ENCODE measurements around the gene MYOM3.

DNA sequence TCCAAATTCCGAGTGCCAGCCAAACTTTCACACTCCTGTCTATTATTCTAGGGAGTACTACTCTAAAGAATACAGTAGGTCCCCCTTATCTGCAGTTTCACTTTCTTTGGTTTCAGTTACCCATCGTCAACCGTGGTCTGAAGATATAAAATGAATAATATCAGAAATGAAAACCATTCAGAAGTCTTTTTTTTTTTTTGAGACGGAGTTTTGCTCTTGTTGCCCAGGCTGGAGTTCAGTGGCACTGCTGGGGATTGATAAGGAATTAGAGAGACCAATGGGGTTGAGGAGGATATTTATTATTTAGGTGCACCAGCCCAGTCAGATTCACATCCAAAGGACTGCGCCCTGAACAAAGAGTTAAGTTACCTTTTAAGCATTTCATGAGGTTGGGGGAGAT is 79.0 kb downstream of the MYOM3 start:
- TF ChIP-seq POLR2A (IDR thresholded peaks at IDR 0.05; ENCODE audit: low read depth, low read length) = no peak
- TF ChIP-seq, protein P1, sequence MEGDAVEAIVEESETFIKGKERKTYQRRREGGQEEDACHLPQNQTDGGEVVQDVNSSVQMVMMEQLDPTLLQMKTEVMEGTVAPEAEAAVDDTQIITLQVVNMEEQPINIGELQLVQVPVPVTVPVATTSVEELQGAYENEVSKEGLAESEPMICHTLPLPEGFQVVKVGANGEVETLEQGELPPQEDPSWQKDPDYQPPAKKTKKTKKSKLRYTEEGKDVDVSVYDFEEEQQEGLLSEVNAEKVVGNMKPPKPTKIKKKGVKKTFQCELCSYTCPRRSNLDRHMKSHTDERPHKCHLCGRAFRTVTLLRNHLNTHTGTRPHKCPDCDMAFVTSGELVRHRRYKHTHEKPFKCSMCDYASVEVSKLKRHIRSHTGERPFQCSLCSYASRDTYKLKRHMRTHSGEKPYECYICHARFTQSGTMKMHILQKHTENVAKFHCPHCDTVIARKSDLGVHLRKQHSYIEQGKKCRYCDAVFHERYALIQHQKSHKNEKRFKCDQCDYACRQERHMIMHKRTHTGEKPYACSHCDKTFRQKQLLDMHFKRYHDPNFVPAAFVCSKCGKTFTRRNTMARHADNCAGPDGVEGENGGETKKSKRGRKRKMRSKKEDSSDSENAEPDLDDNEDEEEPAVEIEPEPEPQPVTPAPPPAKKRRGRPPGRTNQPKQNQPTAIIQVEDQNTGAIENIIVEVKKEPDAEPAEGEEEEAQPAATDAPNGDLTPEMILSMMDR (conservative IDR thresholded peaks at IDR 0.05; ENCODE audit: low read depth, low read length) = no peak
